Stimulated activated CD8-positive, alpha-beta memory T cell treated with anti-CD3 and anti-CD28 coated beads, Interleukin-15, amount 100 ng/mL, for 4 hours (primary cell): ENCODE data around the gene SMAD9.
A peak's percentile ranks its signal among the peaks of the same experiment; 100 is the strongest.

Experiments used
- DNase-seq, 2 donors: peaks; one replicate each; pipeline ENCODE4 v3.0.0-alpha.2; 2020; ENCODE audit warnings: low read depth in 2 of 2

SMAD9 gene

DNA sequence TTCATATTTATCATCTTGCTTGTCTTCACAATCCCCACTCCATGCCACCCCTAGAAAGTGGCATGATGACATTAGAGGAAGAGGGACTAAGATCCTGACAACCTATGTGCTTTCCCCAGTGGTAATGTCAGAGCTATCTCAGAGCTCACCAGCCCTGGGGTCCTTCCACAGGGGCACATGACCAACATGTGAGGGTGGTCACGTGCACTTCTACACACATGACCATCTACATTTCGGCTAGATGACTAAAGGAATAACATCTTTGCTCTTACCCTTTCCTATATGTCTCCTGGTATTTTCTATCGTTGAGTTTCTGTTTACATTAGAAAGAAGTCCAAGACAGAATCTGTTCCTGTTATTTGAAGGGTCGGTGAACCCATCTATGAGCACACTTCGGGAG is 54.8 kb downstream of the SMAD9 start:
- no peak for DNase-seq

DNA sequence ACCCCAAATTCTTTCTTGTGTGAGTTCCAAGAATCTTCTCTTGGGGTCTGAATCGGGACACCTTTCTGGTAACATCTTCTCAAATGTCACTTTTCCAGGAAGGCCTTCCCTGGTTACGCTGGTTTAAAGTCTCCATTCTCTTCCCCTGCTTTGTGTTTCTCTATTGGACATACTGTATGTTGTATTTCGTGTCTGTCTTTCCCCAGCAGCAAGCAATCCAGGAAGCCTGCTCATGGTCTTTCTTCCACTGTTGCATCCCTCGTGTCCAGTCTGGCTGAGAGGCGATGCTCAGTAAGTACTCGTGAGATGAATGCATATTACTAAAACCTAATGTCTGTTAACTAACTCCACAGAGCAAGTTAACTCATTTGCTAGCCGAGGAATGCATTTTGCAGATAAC is 57.3 kb downstream of the SMAD9 start:
- no peak for DNase-seq

DNA sequence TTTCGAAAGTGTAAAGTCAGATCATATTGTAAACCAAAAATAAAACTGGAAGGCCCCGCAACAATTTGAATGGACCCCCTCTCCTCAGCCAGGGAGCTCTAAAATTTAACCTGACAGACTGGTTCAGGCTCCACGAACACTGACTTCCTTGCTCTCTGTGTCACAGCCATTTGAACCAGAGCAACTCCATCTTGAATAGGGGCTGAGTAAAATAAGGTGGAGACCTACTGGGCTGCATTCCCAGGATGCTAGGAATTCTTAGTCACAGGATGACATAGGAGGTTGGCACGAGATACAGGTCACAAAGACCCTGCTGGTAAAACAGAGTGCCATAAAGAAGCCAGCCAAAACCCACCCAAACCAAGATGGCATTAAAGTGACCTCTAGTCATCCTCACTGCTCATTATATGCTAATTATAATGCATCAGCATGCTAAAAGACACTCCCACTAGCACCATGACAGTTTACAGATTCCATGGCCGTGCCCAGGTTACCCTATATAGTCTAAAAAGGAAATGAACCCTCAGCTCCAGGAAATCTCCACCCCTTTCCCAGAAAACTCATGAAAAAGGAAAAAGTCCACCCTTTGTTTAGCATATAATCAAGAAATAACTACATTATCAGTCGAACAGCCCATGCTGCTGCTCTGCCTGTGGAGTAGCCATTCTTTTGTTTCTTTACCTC is 57.9 kb downstream of the SMAD9 start:
- no peak for DNase-seq

DNA sequence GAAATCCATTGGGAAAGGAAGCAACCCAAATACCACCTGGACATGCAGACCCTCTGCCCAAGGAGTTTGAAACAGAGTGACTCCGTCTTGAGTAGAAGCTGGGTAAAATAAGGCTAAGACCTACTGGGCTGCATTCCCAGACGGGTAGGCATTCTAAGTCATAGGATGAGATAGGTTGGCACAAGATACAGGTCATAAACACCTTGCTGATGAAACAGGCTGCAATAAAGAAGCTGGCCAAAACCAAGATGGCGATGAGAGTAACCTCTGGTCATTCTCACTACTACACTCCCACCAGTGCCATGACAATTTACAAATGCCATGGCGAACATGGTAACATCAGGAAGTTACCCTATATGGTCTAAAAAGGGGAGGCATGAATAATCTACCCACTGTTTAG is 60.8 kb downstream of the SMAD9 start:
- no peak for DNase-seq

DNA sequence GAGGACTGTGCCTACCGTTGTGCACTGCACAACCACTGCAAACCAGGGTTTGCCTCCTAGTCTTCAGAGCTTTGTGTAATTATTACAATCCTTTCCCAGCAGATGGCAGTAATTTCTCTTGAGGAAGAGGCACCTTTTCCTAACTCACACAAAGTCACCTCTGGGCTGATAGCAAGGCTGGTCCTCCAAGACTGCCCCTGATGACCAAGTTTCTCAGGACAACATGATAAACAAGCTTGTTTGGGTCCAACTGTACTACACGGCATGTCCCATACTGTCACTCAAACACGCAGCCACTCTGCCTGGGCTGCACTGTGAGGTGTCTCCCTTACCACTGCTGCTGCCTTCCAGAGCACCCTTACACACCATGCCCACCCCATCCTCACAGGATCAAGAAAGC is 61.7 kb downstream of the SMAD9 start:
- DNase-seq, result no peak

DNA sequence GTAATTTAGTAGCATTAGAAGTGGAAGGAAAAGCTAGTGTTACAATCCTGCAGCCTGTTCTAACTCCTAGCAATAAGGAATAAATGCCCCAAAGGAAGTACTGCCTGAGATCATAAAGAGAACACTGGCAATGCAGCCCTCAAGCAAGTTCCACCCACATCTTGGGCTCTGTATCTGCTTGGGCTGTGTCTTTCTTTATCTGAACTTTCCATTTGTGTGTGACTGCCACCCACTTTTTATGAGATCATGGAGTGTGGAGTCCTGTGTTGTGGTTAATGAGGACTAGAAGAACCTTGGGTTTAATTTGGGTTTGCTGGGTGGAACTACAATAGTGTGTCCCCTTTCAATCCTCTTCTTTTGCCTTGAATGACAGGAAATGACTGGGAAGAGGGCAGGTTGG is 62.8 kb downstream of the SMAD9 start:
- DNase-seq, result no peak

DNA sequence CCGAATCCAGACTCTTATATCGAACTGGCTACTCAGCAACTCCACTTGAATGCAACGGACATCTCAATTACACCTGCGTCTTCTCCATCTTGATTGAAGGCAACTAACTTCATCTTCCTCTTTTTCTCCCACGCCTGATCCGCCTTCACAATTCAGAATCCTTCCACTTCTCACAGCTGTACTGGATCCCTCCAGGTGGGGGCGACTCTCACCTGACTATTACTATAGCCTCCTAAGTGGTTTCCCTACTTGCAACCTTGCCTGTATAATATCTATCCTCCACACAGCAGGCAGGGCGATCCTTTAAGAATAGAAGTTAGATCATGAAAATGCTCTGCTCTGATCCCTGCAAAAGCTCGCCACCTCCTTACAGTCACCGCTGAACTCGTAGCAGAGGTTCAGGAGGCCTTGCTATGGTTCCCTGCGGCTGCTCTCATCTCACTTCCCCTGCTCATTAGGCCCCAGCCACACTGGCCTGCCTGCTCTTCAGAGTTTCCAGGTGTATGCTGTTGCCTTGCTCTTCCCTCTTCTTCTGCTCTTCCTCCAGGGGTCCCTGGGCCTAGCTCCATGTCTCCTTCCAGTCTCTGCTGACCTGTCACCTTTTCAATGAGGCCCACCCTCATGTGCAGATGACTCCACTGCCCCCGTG is 69.1 kb downstream of the SMAD9 start:
- DNase-seq, result no peak

DNA sequence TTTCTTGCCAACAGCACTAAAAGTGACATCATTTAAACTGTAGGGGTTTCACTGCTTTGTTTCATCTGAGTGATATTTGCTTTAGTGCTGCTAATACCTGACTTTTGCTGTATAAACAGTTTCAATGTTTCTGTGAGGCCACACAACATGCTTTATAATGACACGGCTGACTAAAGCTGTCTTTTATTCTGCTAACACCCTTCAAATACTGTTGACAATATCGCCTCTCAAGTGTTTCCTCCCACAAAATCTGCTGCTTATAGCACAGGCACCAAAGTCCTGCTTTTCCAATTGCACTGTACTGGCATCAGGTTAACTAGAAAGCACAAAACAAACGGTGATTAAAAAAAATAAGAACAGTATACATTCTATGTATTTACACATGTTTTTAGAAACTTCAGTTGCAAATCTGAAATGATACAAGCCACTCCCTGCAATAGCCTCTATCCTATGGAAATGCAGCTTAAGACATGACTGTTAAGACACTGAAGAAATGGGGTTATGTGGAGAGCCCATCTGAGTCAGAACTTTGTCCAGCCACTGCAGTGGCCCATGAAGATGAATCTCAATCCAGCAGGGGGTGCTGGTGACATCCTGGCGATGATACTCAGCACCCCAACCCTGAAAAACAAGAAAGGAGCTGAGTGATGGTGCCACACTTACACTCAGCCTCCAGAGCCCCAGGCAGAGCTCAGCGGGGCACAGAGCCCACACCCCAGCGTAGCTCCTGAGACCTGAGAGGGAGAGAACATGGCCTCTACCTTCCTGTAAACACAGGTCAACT is 71.6 kb downstream of the SMAD9 start:
- DNase-seq, result no peak

DNA sequence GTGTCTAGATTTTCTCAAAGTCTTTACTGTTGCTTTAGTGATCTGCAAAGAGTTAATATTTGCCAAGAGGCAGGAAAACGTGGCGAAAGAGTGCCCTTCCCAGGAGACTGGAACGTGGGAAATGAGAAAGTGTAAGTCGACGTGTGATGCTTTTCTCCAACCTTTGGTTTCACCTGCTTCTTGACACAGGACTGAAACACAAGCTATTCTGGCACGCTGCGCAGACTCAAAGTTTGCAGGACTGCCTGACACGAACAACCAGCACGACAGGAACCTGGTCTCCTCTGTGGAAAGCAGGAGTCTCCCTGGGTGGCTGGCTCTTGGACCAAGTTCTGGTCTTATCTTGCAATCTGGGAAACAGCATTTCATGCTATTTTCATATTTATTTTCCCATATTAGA is 72.4 kb downstream of the SMAD9 start:
- DNase-seq, result no peak

DNA sequence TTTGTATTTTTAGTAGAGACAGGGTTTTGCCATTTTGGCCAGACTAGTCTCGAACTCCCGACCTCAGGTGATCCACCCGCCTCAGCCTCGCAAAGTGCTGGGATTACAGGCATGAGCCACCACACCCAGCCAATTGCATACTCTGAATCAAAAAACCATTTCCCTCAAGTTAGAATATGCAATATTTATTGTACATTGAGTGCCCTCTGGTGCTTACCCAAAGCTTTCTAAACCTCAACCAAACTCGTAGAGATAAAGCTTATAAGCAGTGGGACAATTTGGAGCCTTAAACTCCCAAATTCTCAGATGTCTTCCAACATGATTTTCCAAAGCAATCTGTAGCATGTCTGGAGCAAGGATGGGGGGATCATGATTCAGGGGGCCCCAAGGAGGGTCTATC is 78.6 kb downstream of the SMAD9 start:
- DNase-seq, result no peak

DNA sequence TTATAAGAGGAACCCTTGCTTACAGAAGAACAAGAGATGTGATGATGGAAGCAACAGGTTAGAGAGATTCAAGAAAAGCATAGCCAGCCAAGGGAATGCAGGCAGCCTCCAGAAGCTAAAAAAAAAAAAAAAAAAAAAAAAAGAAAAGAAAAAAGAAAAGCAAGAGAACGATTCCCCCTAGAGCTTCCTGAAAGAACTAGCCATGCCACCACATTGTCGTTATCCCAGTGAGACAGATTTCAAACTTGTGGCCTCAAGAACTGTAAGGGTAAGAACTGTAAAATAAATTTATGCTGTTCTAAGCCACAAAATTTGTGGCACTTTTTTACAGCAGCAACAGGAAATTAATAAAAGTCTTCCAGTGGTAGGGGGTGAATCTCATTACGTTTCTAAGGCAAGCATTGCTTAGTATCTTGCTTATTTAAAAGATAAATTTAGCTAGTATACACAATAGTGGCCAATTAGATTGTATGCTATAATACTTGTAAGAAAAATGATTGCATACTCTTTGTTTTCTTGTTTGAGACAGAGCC is 79.3 kb downstream of the SMAD9 start:
- DNase-seq, result no peak

DNA sequence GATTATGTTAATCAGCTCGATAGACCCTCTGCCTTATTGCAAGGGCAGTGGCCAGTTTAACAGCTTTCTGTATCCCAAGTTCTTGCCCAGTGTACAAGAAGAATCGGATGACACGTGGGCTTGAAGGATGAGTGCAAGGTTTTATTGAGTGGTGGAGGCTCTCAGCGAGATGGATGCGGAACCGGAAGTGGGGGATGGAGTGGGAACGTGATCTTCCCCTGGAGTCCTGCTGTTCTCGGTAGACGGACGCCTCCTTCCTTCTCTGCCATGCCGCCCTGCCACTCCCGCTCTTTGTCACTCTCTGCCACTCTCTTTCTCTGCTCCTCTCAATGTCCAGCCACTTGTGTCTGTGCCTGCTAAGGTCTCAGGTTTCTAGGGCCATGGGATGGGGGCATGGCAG is 80.1 kb downstream of the SMAD9 start:
- no peak for DNase-seq

DNA sequence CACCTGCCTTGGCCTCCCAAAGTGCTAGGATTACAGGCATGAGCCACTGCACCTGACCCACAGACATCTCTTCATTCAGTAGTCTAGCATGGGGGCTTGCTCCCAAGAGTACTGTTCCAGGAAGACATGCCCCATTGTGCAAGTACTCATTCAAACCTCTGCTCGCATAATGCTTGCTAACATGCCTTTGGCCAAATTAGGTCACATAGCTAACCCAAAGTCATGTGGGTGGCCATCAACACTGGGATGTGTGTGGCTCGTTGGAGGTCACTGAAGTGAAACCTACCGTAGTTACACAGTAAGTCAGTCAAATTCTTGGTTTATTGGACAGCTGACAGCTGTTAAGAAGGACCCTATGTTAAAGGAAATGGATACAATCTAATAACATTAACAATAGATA is 80.8 kb downstream of the SMAD9 start:
- no peak for DNase-seq

DNA sequence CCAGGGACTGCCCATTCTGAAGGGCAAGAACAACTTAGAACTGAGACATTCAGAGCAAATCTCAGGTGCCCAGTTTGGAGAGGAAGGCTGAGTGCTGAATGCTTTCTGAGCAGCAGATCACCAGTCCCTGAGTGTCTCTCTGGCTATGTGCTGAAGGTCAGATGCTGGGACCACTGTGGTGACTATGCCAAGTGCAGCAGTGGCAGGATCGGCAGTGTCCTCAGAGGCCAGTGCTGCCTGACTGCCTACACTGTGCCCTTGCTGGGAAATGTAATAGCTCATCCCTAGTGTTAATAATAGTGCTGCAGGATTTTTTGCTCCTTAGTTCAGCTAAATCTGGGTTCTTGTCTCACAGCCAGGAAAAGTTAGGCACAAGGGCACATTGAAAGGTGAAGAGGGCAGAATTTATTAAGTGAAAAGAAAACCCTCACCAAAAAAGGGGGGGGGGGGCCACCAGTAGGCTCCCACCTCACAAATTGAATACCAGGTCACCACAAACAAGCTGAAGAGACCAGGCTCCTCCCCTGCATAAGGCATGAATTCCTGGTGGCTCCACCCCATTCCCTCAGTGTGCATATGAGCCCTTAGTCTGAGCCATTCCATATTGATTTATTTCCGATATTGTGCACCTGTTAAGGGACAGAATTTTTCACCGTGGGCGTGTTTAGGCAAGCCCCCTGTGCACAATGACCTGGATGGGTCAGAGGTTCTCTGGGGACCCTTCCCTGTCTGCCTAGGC is 82.5 kb downstream of the SMAD9 start:
- DNase-seq, result no peak

DNA sequence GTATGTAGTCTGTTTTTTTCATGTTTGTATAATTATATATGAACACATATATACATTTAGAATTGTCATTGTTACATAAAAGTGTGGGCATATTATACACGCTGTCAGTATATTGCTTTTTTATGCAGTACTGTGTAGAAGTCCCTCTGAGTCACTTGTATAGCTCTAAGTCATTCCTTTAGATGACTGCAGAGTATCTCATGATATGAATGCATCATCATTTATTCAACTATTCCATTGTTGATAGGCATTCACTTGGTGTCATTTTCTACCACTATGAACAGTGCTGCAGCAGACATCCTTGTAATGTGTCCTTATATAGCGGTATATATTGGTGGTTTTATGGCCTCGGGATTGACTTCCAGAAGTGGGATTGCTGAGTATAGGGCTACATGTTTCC is 85.7 kb downstream of the SMAD9 start:
- DNase-seq, result no peak

DNA sequence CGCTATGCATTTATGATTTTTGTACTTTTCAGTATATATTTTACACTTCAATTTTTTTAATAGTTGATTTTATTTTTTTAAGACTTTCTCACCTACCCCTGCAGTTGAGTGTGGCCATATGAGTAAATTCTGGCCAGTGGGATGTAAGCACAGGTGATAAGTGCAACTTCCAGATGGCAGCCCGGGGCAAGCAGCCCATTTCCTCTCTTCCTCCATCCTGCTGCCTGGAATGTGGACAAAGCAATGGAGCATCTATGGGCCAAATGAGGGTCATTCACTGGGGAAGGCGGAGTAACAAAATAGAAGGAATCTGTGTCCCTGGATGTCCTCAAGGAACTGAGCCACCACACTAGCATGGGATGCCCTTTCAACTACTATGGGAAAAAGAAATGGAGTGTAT is 88.7 kb downstream of the SMAD9 start:
- DNase-seq, result no peak

DNA sequence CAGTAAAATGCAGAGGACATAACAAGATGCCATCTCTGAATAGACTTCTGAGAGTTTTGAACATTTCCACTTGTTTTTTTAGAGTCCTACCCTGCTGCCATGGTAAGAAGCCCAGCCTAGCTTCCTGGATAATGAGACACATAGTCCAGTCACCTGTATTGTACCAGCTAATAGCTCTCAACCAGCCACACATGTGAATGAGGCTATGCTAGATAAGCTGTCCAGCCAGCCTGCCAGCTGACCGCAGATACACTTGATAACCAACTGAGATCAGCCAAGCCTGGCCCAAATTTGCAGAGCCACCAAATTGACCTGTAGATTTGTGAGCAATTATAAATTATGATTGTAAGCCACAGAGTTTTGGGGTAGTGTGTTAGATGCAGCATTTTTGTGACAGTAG is 90.3 kb downstream of the SMAD9 start:
- DNase-seq, result no peak

DNA sequence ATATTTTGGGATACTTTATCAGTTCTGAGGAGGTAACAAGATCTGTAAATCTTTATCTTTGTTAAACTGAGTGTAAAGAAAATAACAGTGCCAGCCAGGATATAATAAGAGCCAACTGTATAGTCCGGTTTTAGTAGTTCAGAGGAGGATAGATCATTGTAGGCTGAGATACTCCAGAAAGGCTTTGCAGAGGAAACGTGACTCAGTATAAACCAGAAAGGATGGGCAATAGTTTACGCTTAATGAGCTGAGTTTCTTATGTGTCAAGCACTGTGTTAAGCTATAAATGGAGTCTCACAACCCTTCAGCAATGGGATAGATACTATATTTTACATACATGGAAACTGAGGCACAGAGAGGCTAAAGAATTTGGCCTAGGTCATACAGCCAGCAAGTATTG is 97.3 kb downstream of the SMAD9 start:
- no peak for DNase-seq

DNA sequence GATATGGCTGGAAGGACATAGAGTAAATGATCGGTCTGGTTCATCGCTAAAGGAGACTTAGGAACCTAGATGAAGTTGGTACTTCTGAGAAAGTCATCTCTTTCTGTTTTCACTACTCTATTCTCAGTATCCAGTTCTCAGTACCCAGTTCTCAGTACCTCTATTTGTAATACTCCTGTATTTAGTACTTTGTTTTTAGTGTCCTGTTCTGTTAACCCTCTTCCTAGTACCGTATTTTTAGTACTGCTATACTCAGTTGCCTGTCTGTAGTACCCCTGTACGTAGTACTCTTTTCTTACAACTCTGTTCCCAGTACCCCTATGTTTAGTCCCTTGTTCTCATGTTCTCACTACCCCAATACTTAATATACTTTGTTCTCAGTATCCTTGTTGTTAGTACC is 99.8 kb downstream of the SMAD9 start:
- DNase-seq, result no peak

DNA sequence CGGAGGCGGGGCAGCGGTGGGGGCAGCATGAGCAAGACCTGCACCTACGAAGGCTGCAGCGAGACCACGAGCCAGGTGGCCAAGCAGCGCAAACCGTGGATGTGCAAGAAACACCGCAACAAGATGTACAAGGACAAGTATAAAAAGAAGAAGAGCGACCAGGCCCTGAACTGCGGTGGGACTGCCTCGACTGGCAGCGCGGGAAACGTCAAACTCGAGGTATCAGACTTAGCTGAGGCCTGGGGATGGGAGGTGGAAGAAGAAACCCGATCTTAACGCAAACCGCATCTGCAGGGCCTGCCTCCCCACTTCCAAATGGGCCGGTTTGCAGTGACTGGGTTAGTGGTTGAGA is 100.3 kb downstream of the SMAD9 start:
- DNase-seq, result peak in 1 of 2 donors; percentile 5

DNA sequence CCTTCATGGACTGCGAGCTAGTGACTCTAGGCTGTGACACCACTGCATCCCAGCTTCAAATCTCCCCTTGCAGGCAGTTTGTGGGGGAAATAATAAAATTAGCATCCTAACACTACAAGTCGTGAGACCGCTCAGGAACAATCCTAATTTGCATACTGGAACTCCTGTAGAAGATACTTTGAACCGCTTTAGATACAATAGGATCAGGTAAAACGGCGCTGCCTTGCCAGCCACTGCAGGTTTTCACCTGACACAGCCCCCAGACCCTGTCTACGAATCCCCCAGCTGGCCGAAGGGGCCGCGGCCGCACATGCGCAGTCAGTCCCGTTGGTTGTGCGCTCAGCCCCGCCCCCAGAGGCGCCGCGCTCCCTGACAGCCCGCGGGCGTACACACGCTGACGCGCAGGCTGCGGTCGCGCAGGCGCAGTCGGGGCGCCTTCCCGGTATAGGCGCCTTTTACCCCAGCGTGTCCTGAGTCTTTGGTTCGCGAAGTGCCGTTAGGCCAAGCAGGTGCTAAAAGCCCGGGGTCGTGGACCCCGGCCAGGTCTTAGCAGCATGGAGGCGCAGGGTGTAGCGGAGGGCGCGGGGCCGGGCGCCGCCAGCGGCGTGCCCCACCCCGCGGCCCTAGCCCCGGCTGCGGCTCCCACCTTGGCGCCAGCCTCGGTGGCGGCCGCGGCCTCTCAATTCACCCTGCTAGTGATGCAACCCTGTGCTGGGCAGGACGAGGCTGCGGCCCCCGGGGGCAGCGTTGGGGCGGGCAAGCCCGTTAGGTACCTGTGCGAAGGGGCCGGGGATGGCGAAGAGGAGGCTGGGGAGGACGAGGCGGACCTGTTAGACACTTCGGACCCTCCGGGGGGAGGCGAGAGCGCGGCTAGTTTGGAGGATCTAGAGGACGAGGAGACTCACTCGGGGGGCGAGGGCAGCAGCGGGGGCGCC is 101.0 kb downstream of the SMAD9 start, which contains the start of gene RFXAP:
Gene RFXAP (plus strand): TSS at position 419 of the 935 bp plus-strand sequence. CDS start 136 bp downstream, at position 555.
- peak; percentile 80 to 81 for DNase-seq
